ENCODE results near the gene SRA1.

The SRA1 gene

DNA sequence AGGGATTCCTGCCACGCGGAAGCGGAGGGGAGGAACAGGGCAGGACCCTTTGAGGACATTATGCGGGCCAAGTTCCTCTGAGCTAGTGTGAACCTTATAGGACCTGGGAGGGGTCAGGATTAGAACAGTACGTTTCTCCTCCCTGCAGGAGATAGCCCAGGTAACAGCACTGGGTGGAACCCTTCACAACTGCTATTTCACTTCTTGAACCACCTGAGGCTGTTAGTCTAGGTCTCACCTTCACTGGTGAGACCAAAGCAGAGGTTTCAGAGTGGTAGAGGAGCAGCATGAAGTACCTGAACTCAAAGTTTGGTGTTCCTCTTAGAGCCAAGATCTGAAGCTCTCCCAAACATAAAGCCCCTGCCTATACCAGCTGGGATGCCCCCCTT is 9.0 kb downstream of the SRA1 start:
- no peak for DNase-seq (ENCODE audit: extremely low read depth, low read depth)
- TF ChIP-seq, protein P1, sequence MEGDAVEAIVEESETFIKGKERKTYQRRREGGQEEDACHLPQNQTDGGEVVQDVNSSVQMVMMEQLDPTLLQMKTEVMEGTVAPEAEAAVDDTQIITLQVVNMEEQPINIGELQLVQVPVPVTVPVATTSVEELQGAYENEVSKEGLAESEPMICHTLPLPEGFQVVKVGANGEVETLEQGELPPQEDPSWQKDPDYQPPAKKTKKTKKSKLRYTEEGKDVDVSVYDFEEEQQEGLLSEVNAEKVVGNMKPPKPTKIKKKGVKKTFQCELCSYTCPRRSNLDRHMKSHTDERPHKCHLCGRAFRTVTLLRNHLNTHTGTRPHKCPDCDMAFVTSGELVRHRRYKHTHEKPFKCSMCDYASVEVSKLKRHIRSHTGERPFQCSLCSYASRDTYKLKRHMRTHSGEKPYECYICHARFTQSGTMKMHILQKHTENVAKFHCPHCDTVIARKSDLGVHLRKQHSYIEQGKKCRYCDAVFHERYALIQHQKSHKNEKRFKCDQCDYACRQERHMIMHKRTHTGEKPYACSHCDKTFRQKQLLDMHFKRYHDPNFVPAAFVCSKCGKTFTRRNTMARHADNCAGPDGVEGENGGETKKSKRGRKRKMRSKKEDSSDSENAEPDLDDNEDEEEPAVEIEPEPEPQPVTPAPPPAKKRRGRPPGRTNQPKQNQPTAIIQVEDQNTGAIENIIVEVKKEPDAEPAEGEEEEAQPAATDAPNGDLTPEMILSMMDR (IDR thresholded peaks at IDR 0.05; ENCODE audit: low read depth, low read length, missing control alignments): no peak
- peak overlapping the region; percentile 49 for H3K4me3 ChIP-seq (replicated peaks; ENCODE audit: low read depth, low read length)

DNA sequence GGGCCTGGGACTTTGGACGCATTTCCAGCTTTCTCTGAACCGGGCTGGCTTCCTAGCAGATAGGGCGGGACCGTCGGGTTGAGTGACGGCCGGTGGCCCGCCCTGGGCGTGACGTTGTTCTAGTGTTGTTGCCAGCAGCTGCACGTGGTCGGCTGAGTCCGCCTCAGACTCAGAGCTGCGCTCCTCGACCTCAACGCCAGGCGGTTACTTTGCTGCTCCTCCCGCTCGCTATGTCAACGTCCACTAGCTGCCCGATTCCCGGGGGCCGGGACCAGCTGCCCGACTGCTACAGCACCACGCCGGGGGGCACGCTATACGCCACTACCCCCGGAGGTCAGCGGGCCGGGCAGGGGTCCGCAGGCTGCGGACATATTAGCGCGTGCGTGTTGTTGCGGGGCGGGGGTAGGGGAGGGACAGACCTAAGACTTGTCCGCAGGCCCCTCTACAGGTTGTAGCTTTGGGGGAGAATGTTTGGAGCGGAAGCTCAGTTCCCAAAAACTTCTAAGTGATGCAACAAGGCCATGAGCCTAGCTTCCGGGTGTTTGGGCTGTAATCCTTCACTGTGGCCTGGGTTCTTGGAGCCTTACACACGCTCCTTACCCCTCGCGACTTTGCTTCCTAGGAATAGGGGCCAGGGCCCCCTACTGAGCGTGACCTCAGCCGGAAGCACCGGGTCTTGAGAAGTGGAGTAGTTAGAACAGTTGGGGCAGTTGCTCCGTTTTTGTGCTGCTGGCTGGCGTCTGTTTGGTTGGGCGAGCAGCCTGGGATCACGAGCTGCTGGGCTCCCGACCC is 9.6 kb downstream of the SRA1 start, which contains the start of gene EIF4EBP3:
Gene EIF4EBP3, plus strand, starts transcription at position 155 of the 792 bp plus-strand sequence. Its CDS starts 76 bp downstream, at position 231.
- TF ChIP-seq, protein P1 (IDR thresholded peaks at IDR 0.05; ENCODE audit: low read depth, low read length, missing control alignments): peak; percentile 35
- peak within 1 kb of the TSS; percentile 49 for H3K4me3 ChIP-seq (replicated peaks; ENCODE audit: low read depth, low read length)
- DNase-seq (ENCODE audit: extremely low read depth, low read depth): peak; percentile 87

- no peak for DNase-seq (ENCODE audit: extremely low read depth, low read depth)
- TF ChIP-seq, protein P1 (IDR thresholded peaks at IDR 0.05; ENCODE audit: low read depth, low read length, missing control alignments): no peak
- no peak overlapping the region for H3K4me3 ChIP-seq (replicated peaks; ENCODE audit: low read depth, low read length)
Measured at GRCh38 chr5:140546851-140547507, 10.3 kb downstream of the SRA1 start.

- TF ChIP-seq, protein P1 (IDR thresholded peaks at IDR 0.05; ENCODE audit: low read depth, low read length, missing control alignments): no peak
- no peak for DNase-seq (ENCODE audit: extremely low read depth, low read depth)
- H3K4me3 ChIP-seq (replicated peaks; ENCODE audit: low read depth, low read length): no peak overlapping the region
Measured at GRCh38 chr5:140545606-140546005, 11.7 kb downstream of the SRA1 start.

GRCh38 chr5:140544986-140545385 is 12.3 kb downstream of the SRA1 start:
- no peak for DNase-seq (ENCODE audit: extremely low read depth, low read depth)
- TF ChIP-seq, protein P1 (IDR thresholded peaks at IDR 0.05; ENCODE audit: low read depth, low read length, missing control alignments): no peak
- no peak overlapping the region for H3K4me3 ChIP-seq (replicated peaks; ENCODE audit: low read depth, low read length)

GRCh38 chr5:140542972-140543371 is 14.3 kb downstream of the SRA1 start:
- no peak overlapping the region for H3K4me3 ChIP-seq (replicated peaks; ENCODE audit: low read depth, low read length)
- no peak for DNase-seq (ENCODE audit: extremely low read depth, low read depth)
- TF ChIP-seq, protein P1 (IDR thresholded peaks at IDR 0.05; ENCODE audit: low read depth, low read length, missing control alignments): no peak
